SU-DHL-6 (cell line): Measurements from ENCODE around the gene CYTH1.

Experiments
- H2AFZ ChIP-seq: fragments of 200-600 bp; sonication (generic); 2 replicates; pipeline ENCODE4 v1.6.1; 2014; ENCODE audit warnings: low read depth, mild to moderate bottlenecking, moderate library complexity, mixed read lengths, antibody characterized with exemption, low read length; ENCODE audit not compliant: severe bottlenecking
- H3F3A ChIP-seq: fragments of 200-600 bp; shearing (Covaris generic); 2 replicates; pipeline ENCODE4 v1.6.0; 2016; ENCODE audit warnings: antibody characterized with exemption, mild to moderate bottlenecking; ENCODE audit not compliant: insufficient read depth
- H3K27ac ChIP-seq: fragments of 200-600 bp; sonication (generic); 2 replicates; pipeline ENCODE4 v1.5.1; 2016; ENCODE audit warnings: low read depth, mild to moderate bottlenecking, low read length, moderate library complexity, mixed read lengths
- H3K27me3 ChIP-seq: fragments of 200-600 bp; sonication (generic), shearing (Covaris generic); 2 replicates; pipeline ENCODE4 v1.6.0; 2014; ENCODE audit warnings: mild to moderate bottlenecking, low read length
- H3K36me3 ChIP-seq: fragments of 200-600 bp; sonication (generic); 2 replicates; pipeline ENCODE4 v1.6.1; 2014; ENCODE audit warnings: mild to moderate bottlenecking, low read length, mixed read lengths
- H3K4me2 ChIP-seq: fragments of 300-600, 200-600 bp; shearing (Covaris generic), sonication (generic); 2 replicates; pipeline ENCODE4 v1.6.0; 2014; ENCODE audit warnings: low read length, low read depth, mild to moderate bottlenecking; ENCODE audit not compliant: poor library complexity, severe bottlenecking
- H3K4me3 ChIP-seq: fragments of 200-600 bp; sonication (generic); 2 replicates; pipeline ENCODE4 v1.5.1; 2014; ENCODE audit warnings: antibody characterized with exemption, low read length, mild to moderate bottlenecking, mixed read lengths; ENCODE audit not compliant: insufficient read depth, poor library complexity, severe bottlenecking
- H3K79me2 ChIP-seq: fragments of 200-600 bp; sonication (generic); 2 replicates; pipeline ENCODE4 v1.6.1; 2014; ENCODE audit warnings: mild to moderate bottlenecking, low read length, moderate library complexity; ENCODE audit not compliant: insufficient read depth
- H3K9ac ChIP-seq: fragments of 200-600 bp; sonication (generic); 2 replicates; pipeline ENCODE4 v1.7.0; 2014; ENCODE audit warnings: mild to moderate bottlenecking, low read length
- H3K9me2 ChIP-seq: fragments of 200-600 bp; sonication (generic); replicated peaks from 2 replicates; pipeline ENCODE4 v1.6.1; 2014; ENCODE audit warnings: low read length; ENCODE audit not compliant: insufficient read depth
- H3K9me3 ChIP-seq: fragments of 200-600 bp; sonication (generic); 2 replicates; pipeline ENCODE4 v1.6.1; 2014; ENCODE audit warnings: low read length, mixed read lengths; ENCODE audit not compliant: insufficient read depth
- H4K20me1 ChIP-seq: fragments of 200-600 bp; sonication (generic); 2 replicates; pipeline ENCODE4 v1.6.1; 2014; ENCODE audit warnings: low read depth, mild to moderate bottlenecking, antibody characterized with exemption, low read length, moderate library complexity, mixed read lengths
- CTCF ChIP-seq: fragments of 200-600 bp; sonication (generic); IDR thresholded peaks from one replicate; pipeline ENCODE4 v1.5.1; 2017; ENCODE audit warnings: antibody characterized with exemption, mild to moderate bottlenecking, low read length, moderate library complexity; ENCODE audit not compliant: insufficient read depth, poor library complexity, severe bottlenecking
- EZH2phosphoT487 ChIP-seq: fragments of 200-600 bp; sonication (generic), shearing (Covaris generic); conservative IDR thresholded peaks from 2 replicates; pipeline ENCODE4 v1.6.1; 2018; ENCODE audit warnings: mild to moderate bottlenecking, antibody characterized with exemption, low read length, moderate library complexity, mixed read lengths

Gene CYTH1

GRCh38 chr17:78658281-78658785, 123.7 kb downstream of the CYTH1 start:
- Histone ChIP-seq H3K27ac (no peak overlapping the region), H3K27me3 (no peaks in the 10 kb centered on the region), H3K9me3 (no peaks in the 10 kb centered on the region), H3K4me3 (no peak overlapping the region), H3K79me2 (no peaks in the 10 kb centered on the region), H3F3A (no peaks in the 10 kb centered on the region), H3K9ac (no peak overlapping the region), H4K20me1 (no peaks in the 10 kb centered on the region), H3K9me2 (no peaks in the 10 kb centered on the region), H2AFZ (no peak overlapping the region), H3K36me3 (no peaks in the 10 kb centered on the region), H3K4me2 (no peak overlapping the region)
- TF ChIP-seq EZH2phosphoT487 (no peak), CTCF (no peak)

DNA sequence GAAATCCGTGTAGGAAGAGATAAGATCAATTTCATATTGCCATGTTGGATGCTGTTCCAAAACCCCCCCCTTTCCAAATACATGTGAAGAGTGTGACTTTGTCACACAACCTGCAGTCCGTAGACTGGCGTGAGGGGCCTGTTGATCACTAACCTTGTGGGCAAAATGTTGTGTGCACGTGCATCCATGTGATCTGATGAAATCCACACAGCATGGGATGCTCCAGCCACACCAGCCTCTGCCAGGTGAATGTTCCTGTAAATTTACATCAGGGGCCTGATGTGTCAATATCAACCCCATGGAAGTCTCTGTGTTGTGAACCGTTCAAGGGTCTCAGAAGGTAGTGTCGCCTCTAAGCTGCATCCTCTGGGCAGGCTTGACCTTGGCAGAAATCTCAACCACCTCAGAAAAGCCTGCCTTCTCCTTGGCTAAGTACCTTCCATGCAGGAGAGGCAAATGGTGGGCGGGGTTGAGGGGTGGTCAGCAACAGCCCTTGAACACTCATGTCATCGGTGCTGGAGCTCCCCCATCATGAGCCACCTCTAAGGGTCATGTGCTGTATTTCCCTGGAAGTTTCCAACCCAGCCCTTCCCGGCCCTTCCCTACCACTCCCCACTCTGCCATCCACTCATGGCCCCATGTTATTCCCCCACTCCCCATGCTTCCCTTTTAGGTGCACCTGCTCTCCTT, 126.7 kb downstream of the CYTH1 start:
- H3K4me2 ChIP-seq, result no peak overlapping the region
- no peaks in the 10 kb centered on the region for H4K20me1 ChIP-seq
- H3K9ac ChIP-seq, result no peak overlapping the region
- H3K27me3 ChIP-seq, result no peaks in the 10 kb centered on the region
- no peaks in the 10 kb centered on the region for H3F3A ChIP-seq
- no peaks in the 10 kb centered on the region for H3K9me3 ChIP-seq
- no peaks in the 10 kb centered on the region for H3K79me2 ChIP-seq
- TF ChIP-seq EZH2phosphoT487, result no peak
- TF ChIP-seq CTCF, result no peak
- no peak overlapping the region for H3K27ac ChIP-seq
- no peak overlapping the region for H2AFZ ChIP-seq
- H3K9me2 ChIP-seq, result no peaks in the 10 kb centered on the region
- H3K36me3 ChIP-seq, result no peaks in the 10 kb centered on the region
- H3K4me3 ChIP-seq, result no peak overlapping the region

DNA sequence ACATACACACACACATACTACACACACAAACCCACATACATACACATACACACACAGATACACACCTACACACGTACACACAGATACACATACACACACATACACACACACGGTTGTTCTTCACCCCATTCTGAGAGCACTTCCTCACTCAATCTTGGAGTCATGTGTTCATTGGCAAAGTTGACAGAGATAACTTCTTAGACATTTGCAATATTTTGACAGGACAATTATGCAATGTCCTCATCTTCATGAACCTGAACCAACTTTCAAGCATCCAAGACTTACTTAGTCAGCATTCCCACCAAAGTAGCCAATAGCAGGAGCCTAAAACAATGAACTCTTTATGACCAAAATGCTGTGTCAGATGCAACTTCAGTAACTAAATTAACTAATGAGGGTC, 127.7 kb downstream of the CYTH1 start:
- Histone ChIP-seq H3K36me3 (no peaks in the 10 kb centered on the region), H4K20me1 (no peaks in the 10 kb centered on the region), H3K27ac (no peak overlapping the region), H3K9me2 (no peaks in the 10 kb centered on the region), H3F3A (no peaks in the 10 kb centered on the region), H2AFZ (no peak overlapping the region), H3K4me3 (no peak overlapping the region), H3K27me3 (no peaks in the 10 kb centered on the region), H3K4me2 (no peak overlapping the region), H3K79me2 (no peaks in the 10 kb centered on the region), H3K9ac (no peak overlapping the region), H3K9me3 (no peaks in the 10 kb centered on the region)
- TF ChIP-seq EZH2phosphoT487, result no peak
- no peak for TF ChIP-seq CTCF
